Activated CD8-positive, alpha-beta memory T cell treated with anti-CD3 and anti-CD28 coated beads for 24 hours (primary cell): ENCODE results near the gene BCLAF1.
A peak's percentile ranks its signal among the peaks of the same experiment; 100 is the strongest.
"Not testable (repeated sequence)": the region's sequence is repeated elsewhere in the genome, so short reads cannot be mapped to it uniquely, and the experiment has no call there.

Source experiments
- DNase-seq: peaks from one replicate; pipeline ENCODE4 v3.0.0-alpha.2; 2020

Gene BCLAF1

GRCh38 chr6:136309171-136309570 is 19.5 kb upstream of the BCLAF1 start:
- no peak for DNase-seq

GRCh38 chr6:136308469-136308868 is 18.8 kb upstream of the BCLAF1 start:
- not testable (repeated sequence) for DNase-seq

- DNase-seq: no peak
Observed at GRCh38 chr6:136307351-136307750, 17.7 kb upstream of the BCLAF1 start.

- DNase-seq: no peak
Observed at GRCh38 chr6:136306466-136306865, 16.8 kb upstream of the BCLAF1 start.

GRCh38 chr6:136304410-136304809 is 14.8 kb upstream of the BCLAF1 start:
- no peak for DNase-seq

GRCh38 chr6:136303516-136303915 is 13.9 kb upstream of the BCLAF1 start:
- DNase-seq: no peak

GRCh38 chr6:136294621-136295020 is 5.0 kb upstream of the BCLAF1 start:
- DNase-seq: no peak

GRCh38 chr6:136290410-136291010 is 864 bp upstream of the BCLAF1 start:
- peak; percentile 86 for DNase-seq

GRCh38 chr6:136289327-136289578 is 393 bp downstream of the BCLAF1 start:
- DNase-seq: peak; percentile 96

GRCh38 chr6:136288566-136289326 is 900 bp downstream of the BCLAF1 start:
- DNase-seq: peak; percentile 86

GRCh38 chr6:136284909-136285308 is 4.7 kb downstream of the BCLAF1 start:
- no peak for DNase-seq

GRCh38 chr6:136282906-136283305 is 6.7 kb downstream of the BCLAF1 start:
- no peak for DNase-seq

- no peak for DNase-seq
Observed at GRCh38 chr6:136280032-136280609, 9.5 kb downstream of the BCLAF1 start.

- DNase-seq: no peak
Observed at GRCh38 chr6:136274062-136274461, 15.6 kb downstream of the BCLAF1 start.

- no peak for DNase-seq
Observed at GRCh38 chr6:136265101-136265500, 24.5 kb downstream of the BCLAF1 start.

GRCh38 chr6:136262940-136263339 is 26.7 kb downstream of the BCLAF1 start:
- DNase-seq: no peak

- no peak for DNase-seq
Observed at GRCh38 chr6:136254851-136255466, 34.7 kb downstream of the BCLAF1 start.

GRCh38 chr6:136253734-136254133 is 35.9 kb downstream of the BCLAF1 start:
- no peak for DNase-seq

GRCh38 chr6:136252441-136252840 is 37.2 kb downstream of the BCLAF1 start:
- no peak for DNase-seq

- DNase-seq: no peak
Observed at GRCh38 chr6:136251394-136251793, 38.3 kb downstream of the BCLAF1 start.

GRCh38 chr6:136250686-136251008 is 39.0 kb downstream of the BCLAF1 start:
- no peak for DNase-seq

GRCh38 chr6:136249811-136250685 is 39.6 kb downstream of the BCLAF1 start, which contains the start of gene MTFR2:
MTFR2 (minus strand) TSS chr6:136250311; CDS start chr6:136249099, 1,212 bp downstream.
- peak; percentile 91 for DNase-seq

GRCh38 chr6:136249336-136249735 is 40.3 kb downstream of the BCLAF1 start:
- no peak for DNase-seq
